Fibroblast of the conjunctiva (primary cell): ENCODE results near the gene SF3B5.
"Not testable (repeated sequence)": the region's sequence is repeated elsewhere in the genome, so short reads cannot be mapped to it uniquely, and the experiment has no call there.

Experiments
- DNase-seq: peaks from one replicate; pipeline ENCODE4 v3.0.0-alpha.2; 2010; ENCODE audit warnings: low read depth

The SF3B5 gene

GRCh38 chr6:144104898-144105487, 9.6 kb upstream of the SF3B5 start:
- DNase-seq = peak; percentile 69

- no peak for DNase-seq
Observed at GRCh38 chr6:144104488-144104887, 9.1 kb upstream of the SF3B5 start.

GRCh38 chr6:144103026-144103563, 7.7 kb upstream of the SF3B5 start:
- DNase-seq = no peak

GRCh38 chr6:144098993-144099392, 3.6 kb upstream of the SF3B5 start:
- DNase-seq = no peak

GRCh38 chr6:144094731-144095133, 641 bp downstream of the SF3B5 start:
- DNase-seq = no peak

- no peak for DNase-seq
Observed at GRCh38 chr6:144093658-144094057, 1.7 kb downstream of the SF3B5 start.

GRCh38 chr6:144093236-144093635, 2.1 kb downstream of the SF3B5 start:
- no peak for DNase-seq

GRCh38 chr6:144090384-144090783, 5.0 kb downstream of the SF3B5 start:
- no peak for DNase-seq

- no peak for DNase-seq
Observed at GRCh38 chr6:144087789-144088426, 7.5 kb downstream of the SF3B5 start.

- no peak for DNase-seq
Observed at GRCh38 chr6:144086959-144087358, 8.4 kb downstream of the SF3B5 start.

- no peak for DNase-seq
Observed at GRCh38 chr6:144083172-144083571, 12.2 kb downstream of the SF3B5 start.

- DNase-seq = not testable (repeated sequence)
Observed at GRCh38 chr6:144082412-144082811, 13.0 kb downstream of the SF3B5 start.

GRCh38 chr6:144077871-144078270, 17.5 kb downstream of the SF3B5 start:
- no peak for DNase-seq

GRCh38 chr6:144075875-144076274, 19.5 kb downstream of the SF3B5 start:
- no peak for DNase-seq

- DNase-seq = no peak
Observed at GRCh38 chr6:144075187-144075586, 20.2 kb downstream of the SF3B5 start.

- no peak for DNase-seq
Observed at GRCh38 chr6:144073024-144073423, 22.3 kb downstream of the SF3B5 start.

GRCh38 chr6:144069506-144069905, 25.9 kb downstream of the SF3B5 start:
- no peak for DNase-seq

GRCh38 chr6:144068794-144069193, 26.6 kb downstream of the SF3B5 start:
- no peak for DNase-seq

GRCh38 chr6:144066741-144067484, 28.5 kb downstream of the SF3B5 start:
- no peak for DNase-seq

- no peak for DNase-seq
Observed at GRCh38 chr6:144066255-144066654, 29.1 kb downstream of the SF3B5 start.

- no peak for DNase-seq
Observed at GRCh38 chr6:144065213-144065660, 30.1 kb downstream of the SF3B5 start.

GRCh38 chr6:144064402-144065212, 30.8 kb downstream of the SF3B5 start:
- DNase-seq = no peak
